ENCODE data around the gene CNN3. TPM values are rescaled to one million over a fixed set of nuclear protein-coding genes. Genes with fewer than 3 reads are reported as not detected.

CNN3 gene
- total RNA-seq, 2 donors from 2014 or later, result 82.2 to 124 TPM

- H3K27ac ChIP-seq, result peak overlapping the region; percentile 71 to 76
- DNase-seq (ENCODE audit: low spot score), result no peak
- no peaks in the 10 kb centered on the region for H3K9me3 ChIP-seq
- H3K36me3 ChIP-seq, result no peaks in the 10 kb centered on the region
- TF ChIP-seq, protein P1, sequence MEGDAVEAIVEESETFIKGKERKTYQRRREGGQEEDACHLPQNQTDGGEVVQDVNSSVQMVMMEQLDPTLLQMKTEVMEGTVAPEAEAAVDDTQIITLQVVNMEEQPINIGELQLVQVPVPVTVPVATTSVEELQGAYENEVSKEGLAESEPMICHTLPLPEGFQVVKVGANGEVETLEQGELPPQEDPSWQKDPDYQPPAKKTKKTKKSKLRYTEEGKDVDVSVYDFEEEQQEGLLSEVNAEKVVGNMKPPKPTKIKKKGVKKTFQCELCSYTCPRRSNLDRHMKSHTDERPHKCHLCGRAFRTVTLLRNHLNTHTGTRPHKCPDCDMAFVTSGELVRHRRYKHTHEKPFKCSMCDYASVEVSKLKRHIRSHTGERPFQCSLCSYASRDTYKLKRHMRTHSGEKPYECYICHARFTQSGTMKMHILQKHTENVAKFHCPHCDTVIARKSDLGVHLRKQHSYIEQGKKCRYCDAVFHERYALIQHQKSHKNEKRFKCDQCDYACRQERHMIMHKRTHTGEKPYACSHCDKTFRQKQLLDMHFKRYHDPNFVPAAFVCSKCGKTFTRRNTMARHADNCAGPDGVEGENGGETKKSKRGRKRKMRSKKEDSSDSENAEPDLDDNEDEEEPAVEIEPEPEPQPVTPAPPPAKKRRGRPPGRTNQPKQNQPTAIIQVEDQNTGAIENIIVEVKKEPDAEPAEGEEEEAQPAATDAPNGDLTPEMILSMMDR (IDR thresholded peaks at IDR 0.05), result no peak
- H3K4me1 ChIP-seq, result peaks cover 0 to 14% of the 10 kb centered on the region in 2 donors
- no peaks in the 10 kb centered on the region for H3K27me3 ChIP-seq
- H3K4me3 ChIP-seq, result no peak overlapping the region
These were observed 35.1 kb upstream of the CNN3 start for GRCh38 chr1:94961988-94962387.

- no peak for DNase-seq (ENCODE audit: low spot score)
- Histone ChIP-seq H3K27me3 (no peaks in the 10 kb centered on the region), H3K9me3 (no peaks in the 10 kb centered on the region), H3K4me1 (peaks cover 0 to 18% of the 10 kb centered on the region in 2 donors), H3K27ac (peak overlapping the region in 1 of 2 donors; percentile 71), H3K36me3 (no peaks in the 10 kb centered on the region), H3K4me3 (no peak overlapping the region)
- TF ChIP-seq, protein P1 (IDR thresholded peaks at IDR 0.05), result no peak
These were observed 34.7 kb upstream of the CNN3 start for GRCh38 chr1:94961582-94961981.

- no peak overlapping the region for H3K27ac ChIP-seq
- H3K4me3 ChIP-seq, result no peak overlapping the region
- TF ChIP-seq, protein P1 (IDR thresholded peaks at IDR 0.05), result no peak
- H3K9me3 ChIP-seq, result no peaks in the 10 kb centered on the region
- peaks cover 0 to 44% of the 10 kb centered on the region in 2 donors for H3K4me1 ChIP-seq
- no peak for DNase-seq (ENCODE audit: low spot score)
- no peaks in the 10 kb centered on the region for H3K36me3 ChIP-seq
- no peaks in the 10 kb centered on the region for H3K27me3 ChIP-seq
These were observed 31.2 kb upstream of the CNN3 start for GRCh38 chr1:94958081-94958480.

- TF ChIP-seq, protein P1 (IDR thresholded peaks at IDR 0.05), result no peak
- peak overlapping the region; percentile 72 to 83 for H3K27ac ChIP-seq
- DNase-seq (ENCODE audit: low spot score), result peak; percentile 71
- no peaks in the 10 kb centered on the region for H3K36me3 ChIP-seq
- peaks cover 0 to 36% of the 10 kb centered on the region in 2 donors for H3K4me1 ChIP-seq
- H3K4me3 ChIP-seq, result no peak overlapping the region
- H3K27me3 ChIP-seq, result no peaks in the 10 kb centered on the region
- H3K9me3 ChIP-seq, result no peaks in the 10 kb centered on the region
These were observed 29.1 kb upstream of the CNN3 start for GRCh38 chr1:94955767-94956632.

DNA sequence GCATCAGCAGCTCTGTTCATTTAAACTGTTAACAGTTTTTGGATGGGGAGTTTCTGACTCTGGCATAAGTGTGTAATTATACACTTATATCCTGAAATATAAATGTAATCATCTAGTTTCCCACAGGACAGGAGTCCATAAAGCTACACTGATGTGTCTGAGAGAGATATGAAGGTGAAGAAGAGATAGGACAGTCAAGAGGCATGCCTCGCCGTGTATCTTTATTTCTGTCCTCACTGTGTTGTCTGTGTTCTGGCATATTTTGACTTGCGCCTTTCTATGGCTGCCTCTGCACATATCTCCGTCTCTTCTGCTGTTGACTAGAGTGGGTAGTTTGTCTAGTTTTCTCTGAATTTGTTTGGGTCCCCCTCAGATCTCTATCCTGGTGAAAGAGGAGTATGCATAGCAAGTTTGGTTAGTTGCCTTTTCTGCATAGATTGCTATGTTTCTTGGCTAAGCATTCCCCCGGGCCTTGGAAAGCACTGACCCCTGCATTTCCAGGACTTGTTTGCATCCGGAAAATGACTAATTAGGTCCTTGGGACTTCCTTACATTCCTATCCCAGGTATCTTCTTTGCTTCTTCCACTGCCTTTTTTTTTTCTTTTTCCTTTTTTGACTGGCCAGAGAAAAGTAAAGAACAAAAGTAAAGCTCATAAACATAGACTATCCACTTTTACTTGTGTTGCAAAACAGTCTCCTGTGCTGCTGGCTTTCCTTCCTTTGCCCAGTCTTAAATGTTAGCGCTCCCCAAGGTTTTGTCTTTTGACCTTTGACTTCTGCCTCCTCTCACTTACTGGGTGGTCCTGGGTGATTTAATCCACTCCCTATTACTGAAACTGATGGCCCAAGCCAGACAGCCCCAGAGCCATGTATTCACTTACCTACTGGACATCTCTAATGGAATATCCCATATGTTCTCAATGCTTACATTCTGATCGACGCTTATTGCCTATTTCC, 27.6 kb upstream of the CNN3 start:
- no peak overlapping the region for H3K4me3 ChIP-seq
- no peak for DNase-seq (ENCODE audit: low spot score)
- no peaks in the 10 kb centered on the region for H3K27me3 ChIP-seq
- H3K4me1 ChIP-seq, result peaks cover 0 to 42% of the 10 kb centered on the region in 2 donors
- H3K27ac ChIP-seq, result peak overlapping the region; percentile 72 to 83
- TF ChIP-seq, protein P1 (IDR thresholded peaks at IDR 0.05), result no peak
- no peaks in the 10 kb centered on the region for H3K9me3 ChIP-seq
- H3K36me3 ChIP-seq, result no peaks in the 10 kb centered on the region
